Endothelial cell of umbilical vein (primary cell): Measurements from ENCODE around the gene RSRC2. TPM values are rescaled to one million over a fixed set of nuclear protein-coding genes. Genes with fewer than 3 reads are reported as not detected.

ENCODE experiments used
- BruUV-seq: library from RNA; stranded (reverse); fragments of 400-500 nt; replicated peaks from 2 replicates; lab custom pipeline; 2021; lab: Mats Ljungman, UMichigan
- CTCF ChIA-PET: fragments of 300-600, 350-600 bp; sonication (Branson Sonifier 250); formaldehyde crosslinking; loops from one replicate; lab custom pipeline; 2021; ENCODE audit warnings: antibody characterized with exemption, inconsistent platforms; lab: Charles Lee
- POLR2A ChIA-PET: fragments of 300-600, 350-600 bp; sonication (Branson Sonifier 250); formaldehyde crosslinking; loops from one replicate; lab custom pipeline; 2021; ENCODE audit warnings: antibody characterized with exemption, inconsistent platforms; lab: Charles Lee
- DNase-seq: peaks from one replicate; pipeline ENCODE4 v3.0.0-alpha.2; 2011; ENCODE audit warnings: low read depth, low spot score
- FAIRE-seq: peaks from 2 replicates; lab custom pipeline; 2011; peaks lifted over from hg19 to GRCh38; lab: Jason Lieb, UNC
- H2AFZ ChIP-seq: 2 replicates; pipeline ENCODE4 v1.6.0; 2012; ENCODE audit warnings: low read depth, low read length, control low read depth, inconsistent platforms
- H3K27ac ChIP-seq: 2 replicates; pipeline ENCODE4 v1.5.1; 2011; ENCODE audit warnings: low read depth, mild to moderate bottlenecking, control low read depth, low read length, moderate library complexity; ENCODE audit not compliant: insufficient read depth
- H3K27me3 ChIP-seq, 2 experiments: 2 replicates each; pipeline versions ENCODE4 v1.6.0 to v1.6.1; 2011; ENCODE audit warnings: low read length in 2 of 2, mixed read lengths in 1 of 2; ENCODE audit not compliant: control insufficient read depth in 2 of 2, insufficient read depth in 2 of 2
- H3K36me3 ChIP-seq, 2 experiments: 2 replicates in 1 of 2; 3 replicates in 1 of 2; pipeline ENCODE4 v1.5.1; 2011; ENCODE audit warnings: low read length in 2 of 2, mild to moderate bottlenecking in 1 of 2, moderate library complexity in 1 of 2; ENCODE audit not compliant: control insufficient read depth in 2 of 2, insufficient read depth in 2 of 2; ENCODE audit errors: extremely low read depth in 1 of 2
- H3K4me1 ChIP-seq: 3 replicates; pipeline ENCODE4 v1.5.1; 2011; ENCODE audit warnings: mild to moderate bottlenecking, low read length; ENCODE audit not compliant: control insufficient read depth, insufficient read depth; ENCODE audit errors: extremely low read depth
- H3K4me2 ChIP-seq: 2 replicates; pipeline ENCODE4 v1.6.1; 2011; ENCODE audit warnings: low read length, control low read depth, mixed read lengths; ENCODE audit not compliant: insufficient read depth
- H3K4me3 ChIP-seq, 3 experiments: fragments of 200-600 bp in 1 of 3; sonication (generic), shearing (Covaris generic) in 1 of 3; replicated peaks in 1 of 3; 2 replicates each; pipeline ENCODE4 v1.5.1; 2011 to 2016; ENCODE audit warnings: control low read depth in 3 of 3, low read length in 3 of 3, mild to moderate bottlenecking in 2 of 3, inconsistent platforms in 1 of 3, low read depth in 1 of 3, moderate library complexity in 1 of 3; ENCODE audit not compliant: insufficient read depth in 1 of 3
- H3K79me2 ChIP-seq: 2 replicates; pipeline ENCODE4 v1.6.0; 2012; ENCODE audit warnings: low read length, inconsistent platforms; ENCODE audit not compliant: control insufficient read depth, insufficient read depth
- H3K9ac ChIP-seq: replicated peaks from 2 replicates; pipeline ENCODE3; 2011; ENCODE audit warnings: low read length, control low read depth; ENCODE audit not compliant: insufficient read depth; ENCODE audit errors: extremely low read depth
- H3K9me1 ChIP-seq: replicated peaks from 3 replicates; pipeline ENCODE4 v1.6.0; 2011; ENCODE audit warnings: mild to moderate bottlenecking, low read length; ENCODE audit not compliant: control insufficient read depth, insufficient read depth; ENCODE audit errors: extremely low read depth
- H3K9me3 ChIP-seq: replicated peaks from 2 replicates; pipeline ENCODE4 v1.5.1; 2012; ENCODE audit warnings: low read length, inconsistent platforms; ENCODE audit not compliant: control insufficient read depth, insufficient read depth
- H4K20me1 ChIP-seq: replicated peaks from 2 replicates; pipeline ENCODE3; 2011; ENCODE audit warnings: mild to moderate bottlenecking, low read length; ENCODE audit not compliant: control insufficient read depth, insufficient read depth; ENCODE audit errors: extremely low read depth
- EZH2 ChIP-seq: IDR thresholded peaks from 2 replicates; pipeline ENCODE4 v1.6.1; 2012; ENCODE audit warnings: borderline replicate concordance, low read depth, mild to moderate bottlenecking, moderate library complexity, low read length, inconsistent platforms; ENCODE audit not compliant: severe bottlenecking
- GATA2 ChIP-seq: IDR thresholded peaks from 2 replicates; pipeline ENCODE4 v1.7.0; 2011; ENCODE audit warnings: low read depth, mild to moderate bottlenecking, moderate library complexity, mixed read lengths, low read length; ENCODE audit not compliant: insufficient read length, insufficient read depth
- JUN ChIP-seq: IDR thresholded peaks from 2 replicates; pipeline ENCODE4 v1.6.1; 2011; ENCODE audit warnings: borderline replicate concordance, low read depth; ENCODE audit not compliant: insufficient read length, insufficient read depth
- MYC ChIP-seq: IDR thresholded peaks from one replicate; pipeline ENCODE4 v1.6.1; 2011; ENCODE audit warnings: mild to moderate bottlenecking, low read depth, low read length
- POLR2A ChIP-seq: IDR thresholded peaks from 2 replicates; pipeline ENCODE4 v1.6.1; 2012; ENCODE audit warnings: low read depth, mild to moderate bottlenecking, control low read depth, low read length
- dilution Hi-C: fragments of 300-500 bp; cut with MboI; formaldehyde crosslinking; loops from one replicate; pipeline ENCODE4 v1.15.0; 2019; ENCODE audit warnings: low sequenced_read_pairs; ENCODE audit not compliant: extremely low pct_ligation_motif_present
- intact Hi-C: fragments of 100-400 bp; cut with micrococcal nuclease; formaldehyde crosslinking; loops from one replicate; pipeline ENCODE4 v1.10.0; 2022
- polyA plus RNA-seq, 4 experiments: library from polyadenylated mRNA; depleted of rRNA in 3 of 4; stranded (reverse) in 3 of 4; unstranded in 1 of 4; fragments of >200 nt; gene quantifications; 2 replicates each; pipeline versions ENCODE4 v1.2.1 to v1.2.3, GENCODE V29; 2011 to 2012; ENCODE audit warnings: missing spikeins in 1 of 4
- total RNA-seq: library from RNA; stranded (reverse); gene quantifications from 2 replicates; pipeline ENCODE4 v1.2.3, GENCODE V29; 2021

RSRC2 gene
- total and polyA plus RNA-seq, 2 donors (not counting 3 experiments of a cell fraction or from before 2014, with no cell fraction given) = 17.6 to 81.1 TPM

DNA sequence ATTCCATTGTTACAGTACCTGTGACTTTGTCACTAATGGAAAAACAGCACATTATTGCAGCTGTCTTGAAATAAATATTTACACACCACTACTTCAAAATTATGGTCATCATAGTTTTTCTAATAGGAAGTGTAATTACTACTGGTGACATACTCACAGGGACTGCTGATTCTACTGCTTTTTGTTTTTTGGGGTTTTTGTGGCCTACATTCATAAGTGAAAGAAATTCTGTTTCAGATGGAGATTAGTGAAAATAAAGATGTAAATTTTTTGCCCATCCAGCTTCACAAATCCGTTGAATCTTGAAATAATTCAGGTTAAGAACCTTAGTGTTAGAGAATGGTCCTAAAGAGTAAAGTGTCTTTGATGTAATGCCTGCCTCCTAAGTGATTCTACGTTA, 17.8 kb upstream of the RSRC2 start:
- peaks cover 0 to 10% of the 10 kb centered on the region in 2 experiments for H3K36me3 ChIP-seq

DNA sequence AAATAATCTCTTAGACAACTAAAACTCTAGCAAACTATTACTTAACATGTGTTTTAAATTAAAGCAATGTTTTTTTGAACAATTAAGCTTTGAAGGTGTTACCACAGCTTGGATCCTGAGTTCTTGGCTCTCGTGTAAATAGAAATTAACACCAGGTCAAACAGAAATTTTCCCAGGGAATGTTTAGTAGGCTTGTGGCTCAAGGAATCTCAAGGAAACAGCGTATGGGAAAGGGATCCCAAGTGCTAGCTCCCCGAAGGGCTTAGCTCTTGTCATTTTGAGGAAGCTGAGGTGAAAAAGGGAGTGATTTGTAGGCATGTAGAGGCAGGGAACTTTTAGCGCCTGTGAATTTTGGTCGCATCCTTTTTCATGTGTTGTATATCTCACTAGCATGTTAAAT, 11.8 kb upstream of the RSRC2 start:
- H3K79me2 ChIP-seq = no peaks in the 10 kb centered on the region
- peaks cover 0 to 3% of the 10 kb centered on the region in 2 experiments for H3K36me3 ChIP-seq
- TF ChIP-seq JUN = no peak
- no peaks in the 10 kb centered on the region for H3K9me1 ChIP-seq
- no peak for FAIRE-seq
- no peak overlapping the region for H3K4me3 ChIP-seq
- no peak overlapping the region for H2AFZ ChIP-seq
- H3K4me1 ChIP-seq = no peaks in the 10 kb centered on the region
- intact Hi-C loops = no loop called here
- no peaks in the 10 kb centered on the region for H3K27me3 ChIP-seq
- no peak for DNase-seq
- H3K9me3 ChIP-seq = no peaks in the 10 kb centered on the region
- H3K4me2 ChIP-seq = no peak overlapping the region
- no TSS peak for BruUV-seq
- dilution Hi-C loops = no loop called here
- POLR2A ChIA-PET = interaction anchor here (0.5 to 0.6 kb wide), 2 partner anchors 12 to 323 kb away, joined by 3 read pairs; partner anchors contain the start of genes KNTC1 and RSRC2
- H3K27ac ChIP-seq = no peak overlapping the region
- CTCF ChIA-PET = interaction anchor here (4.1 kb wide), 1 partner anchor 11 kb away, joined by 19 read pairs; no protein-coding TSS in a partner anchor
- H3K9ac ChIP-seq = no peak overlapping the region
- no peaks in the 10 kb centered on the region for H4K20me1 ChIP-seq

More for the DNA sequence above, 17.8 kb upstream of the RSRC2 start:
- Histone ChIP-seq H4K20me1 (no peaks in the 10 kb centered on the region), H3K27ac (no peak overlapping the region), H2AFZ (no peak overlapping the region), H3K9me1 (no peaks in the 10 kb centered on the region), H3K9me3 (no peaks in the 10 kb centered on the region), H3K27me3 (no peaks in the 10 kb centered on the region), H3K9ac (no peak overlapping the region), H3K4me1 (no peaks in the 10 kb centered on the region), H3K79me2 (no peaks in the 10 kb centered on the region), H3K4me2 (no peak overlapping the region), H3K4me3 (no peak overlapping the region)
- ChIA-PET POLR2A (no interaction called here), CTCF (no interaction called here)
- DNase-seq (no peak), FAIRE-seq (no peak)
- BruUV-seq = no TSS peak
- TF ChIP-seq EZH2 (no peak), POLR2A (no peak), GATA2 (no peak), MYC (no peak)
- dilution Hi-C loops (no loop called here), intact Hi-C loops (no loop called here)
